Measurements from ENCODE around the gene CACNA1I.
"Not testable (repeated sequence)": the region's sequence is repeated elsewhere in the genome, so short reads cannot be mapped to it uniquely, and the experiment has no call there.

The CACNA1I gene

GRCh38 chr22:39721206-39722031 lies 150.9 kb downstream of the CACNA1I start:
- no peak for DNase-seq (ENCODE audit: low read depth)

GRCh38 chr22:39722032-39722325 lies 151.4 kb downstream of the CACNA1I start:
- no peak for DNase-seq (ENCODE audit: low read depth)

- DNase-seq (ENCODE audit: low read depth) = no peak
These were observed 151.9 kb downstream of the CACNA1I start for GRCh38 chr22:39722501-39722900.

GRCh38 chr22:39723463-39723862 lies 152.9 kb downstream of the CACNA1I start:
- DNase-seq (ENCODE audit: low read depth) = no peak

GRCh38 chr22:39723899-39724351 lies 153.4 kb downstream of the CACNA1I start:
- no peak for DNase-seq (ENCODE audit: low read depth)

- DNase-seq (ENCODE audit: low read depth) = no peak
These were observed 153.8 kb downstream of the CACNA1I start for GRCh38 chr22:39724390-39724789.

- DNase-seq (ENCODE audit: low read depth) = no peak
These were observed 154.3 kb downstream of the CACNA1I start for GRCh38 chr22:39724857-39725256.

GRCh38 chr22:39725351-39726035 lies 154.9 kb downstream of the CACNA1I start:
- DNase-seq (ENCODE audit: low read depth) = no peak

GRCh38 chr22:39727541-39727940 lies 157.0 kb downstream of the CACNA1I start:
- DNase-seq (ENCODE audit: low read depth) = no peak

- DNase-seq (ENCODE audit: low read depth) = no peak
These were observed 157.8 kb downstream of the CACNA1I start for GRCh38 chr22:39728236-39728860.

- DNase-seq (ENCODE audit: low read depth) = no peak
These were observed 158.8 kb downstream of the CACNA1I start for GRCh38 chr22:39729141-39729934.

GRCh38 chr22:39731481-39731880 lies 160.9 kb downstream of the CACNA1I start:
- no peak for DNase-seq (ENCODE audit: low read depth)

GRCh38 chr22:39731881-39732555 lies 161.5 kb downstream of the CACNA1I start:
- no peak for DNase-seq (ENCODE audit: low read depth)

- DNase-seq (ENCODE audit: low read depth) = no peak
These were observed 162.1 kb downstream of the CACNA1I start for GRCh38 chr22:39732625-39733024.

GRCh38 chr22:39733191-39733590 lies 162.6 kb downstream of the CACNA1I start:
- no peak for DNase-seq (ENCODE audit: low read depth)

- DNase-seq (ENCODE audit: low read depth) = not testable (repeated sequence)
These were observed 163.5 kb downstream of the CACNA1I start for GRCh38 chr22:39734046-39734445.

GRCh38 chr22:39734866-39735265 lies 164.3 kb downstream of the CACNA1I start:
- DNase-seq (ENCODE audit: low read depth) = no peak

GRCh38 chr22:39735776-39736175 lies 165.2 kb downstream of the CACNA1I start:
- DNase-seq (ENCODE audit: low read depth) = no peak

- DNase-seq (ENCODE audit: low read depth) = peak; percentile 17
These were observed 168.2 kb downstream of the CACNA1I start for GRCh38 chr22:39738746-39739145.
